GM12878 (cell line): Measurements from ENCODE around the gene BCL2L13. TPM values are rescaled to one million over a fixed set of nuclear protein-coding genes. Genes with fewer than 3 reads are reported as not detected.

Source experiments
- ASH2L ChIP-seq: fragments of 300-600, 200-600 bp; sonication (generic); IDR thresholded peaks from 2 replicates; pipeline ENCODE4 v1.6.1; 2017; ENCODE audit warnings: low read depth, mild to moderate bottlenecking, borderline replicate concordance
- FOXK2 ChIP-seq: fragments of 450-650 bp; IDR thresholded peaks from 2 replicates; pipeline ENCODE4 v1.6.1; 2017; ENCODE audit warnings: mild to moderate bottlenecking, moderate library complexity
- PKNOX1 ChIP-seq: fragments of 450-650 bp; IDR thresholded peaks from 2 replicates; pipeline ENCODE4 v1.6.1; 2016; ENCODE audit warnings: mild to moderate bottlenecking
- RCOR1 ChIP-seq: conservative IDR thresholded peaks from 2 replicates; pipeline ENCODE4 v1.6.1; 2012; ENCODE audit warnings: low read depth, low read length, improper control_type of control experiment
- polyA plus RNA-seq, 11 experiments: library from polyadenylated mRNA; depleted of rRNA in 4 of 11; unstranded in 6 of 11; stranded (reverse) in 5 of 11; fragments of >200 nt; fragmentation: Nextera tagmentation in 4 of 11; fragmentation: Illumina TruSeq in 1 of 11; extraction: Ambion mirVana in 4 of 11; extraction: Trizol in 1 of 11; gene quantifications; 1 replicate in 1 of 11; 2 replicates in 10 of 11; pipeline versions ENCODE4 v1.2.1 to v1.2.3, GENCODE V29; 2011 to 2016; ENCODE audit warnings: inconsistent platforms in 2 of 11, missing spikeins in 2 of 11, low read depth in 1 of 11
- total RNA-seq, 4 experiments: library from RNA; depleted of rRNA in 3 of 4; stranded (reverse); fragments of >200 nt in 3 of 4; fragmentation: Illumina TruSeq in 1 of 4; extraction: Trizol in 1 of 4; gene quantifications; 2 replicates each; pipeline versions ENCODE4 v1.2.1 to v1.2.3, GENCODE V29; 2013 to 2021
- TF ChIP-seq, protein P1 (sequence below): fragments of 450-650 bp; IDR thresholded peaks from 2 replicates; pipeline ENCODE4 v1.6.1; 2016; ENCODE audit warnings: mild to moderate bottlenecking, moderate library complexity, borderline replicate concordance

BCL2L13 gene
- total and polyA plus RNA-seq, 10 of the 15 experiments (the other 5 are each of a cell fraction or from before 2014, with no cell fraction given): 18.6 to 30.6 (median 28.2) TPM

GRCh38 chr22:17770180-17771077 is 131.9 kb downstream of the BCL2L13 start (continued):
- TF ChIP-seq PKNOX1 (no peak), ASH2L (no peak), FOXK2 (no peak), RCOR1 (no peak)
- TF ChIP-seq, protein P1, sequence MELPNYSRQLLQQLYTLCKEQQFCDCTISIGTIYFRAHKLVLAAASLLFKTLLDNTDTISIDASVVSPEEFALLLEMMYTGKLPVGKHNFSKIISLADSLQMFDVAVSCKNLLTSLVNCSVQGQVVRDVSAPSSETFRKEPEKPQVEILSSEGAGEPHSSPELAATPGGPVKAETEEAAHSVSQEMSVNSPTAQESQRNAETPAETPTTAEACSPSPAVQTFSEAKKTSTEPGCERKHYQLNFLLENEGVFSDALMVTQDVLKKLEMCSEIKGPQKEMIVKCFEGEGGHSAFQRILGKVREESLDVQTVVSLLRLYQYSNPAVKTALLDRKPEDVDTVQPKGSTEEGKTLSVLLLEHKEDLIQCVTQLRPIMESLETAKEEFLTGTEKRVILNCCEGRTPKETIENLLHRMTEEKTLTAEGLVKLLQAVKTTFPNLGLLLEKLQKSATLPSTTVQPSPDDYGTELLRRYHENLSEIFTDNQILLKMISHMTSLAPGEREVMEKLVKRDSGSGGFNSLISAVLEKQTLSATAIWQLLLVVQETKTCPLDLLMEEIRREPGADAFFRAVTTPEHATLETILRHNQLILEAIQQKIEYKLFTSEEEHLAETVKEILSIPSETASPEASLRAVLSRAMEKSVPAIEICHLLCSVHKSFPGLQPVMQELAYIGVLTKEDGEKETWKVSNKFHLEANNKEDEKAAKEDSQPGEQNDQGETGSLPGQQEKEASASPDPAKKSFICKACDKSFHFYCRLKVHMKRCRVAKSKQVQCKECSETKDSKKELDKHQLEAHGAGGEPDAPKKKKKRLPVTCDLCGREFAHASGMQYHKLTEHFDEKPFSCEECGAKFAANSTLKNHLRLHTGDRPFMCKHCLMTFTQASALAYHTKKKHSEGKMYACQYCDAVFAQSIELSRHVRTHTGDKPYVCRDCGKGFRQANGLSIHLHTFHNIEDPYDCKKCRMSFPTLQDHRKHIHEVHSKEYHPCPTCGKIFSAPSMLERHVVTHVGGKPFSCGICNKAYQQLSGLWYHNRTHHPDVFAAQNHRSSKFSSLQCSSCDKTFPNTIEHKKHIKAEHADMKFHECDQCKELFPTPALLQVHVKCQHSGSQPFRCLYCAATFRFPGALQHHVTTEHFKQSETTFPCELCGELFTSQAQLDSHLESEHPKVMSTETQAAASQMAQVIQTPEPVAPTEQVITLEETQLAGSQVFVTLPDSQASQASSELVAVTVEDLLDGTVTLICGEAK: no peak
- TF ChIP-seq, all 136 proteins: peak for 6
